HEK293 (cell line): ENCODE data around the gene SECTM1.

Experiments used
- GLI2 ChIP-seq: fragments of 450-650 bp; formaldehyde crosslinking; IDR thresholded peaks from 2 replicates; pipeline ENCODE4; 2017; ENCODE audit warnings: missing biosample characterization, missing genetic modification characterization, low read depth, borderline replicate concordance
- WT1 ChIP-seq: fragments of 450-650 bp; formaldehyde crosslinking; IDR thresholded peaks from 2 replicates; pipeline ENCODE4 v1.5.1; 2016; ENCODE audit warnings: missing biosample characterization, missing genetic modification characterization
- ZNF112 ChIP-seq: fragments of 450-650 bp; formaldehyde crosslinking; IDR thresholded peaks from 2 replicates; pipeline ENCODE4 v1.5.0; 2017; ENCODE audit warnings: missing biosample characterization, missing genetic modification characterization
- ZNF174 ChIP-seq: fragments of 450-650 bp; formaldehyde crosslinking; IDR thresholded peaks from 2 replicates; pipeline ENCODE4 v1.5.0; 2017; ENCODE audit warnings: missing biosample characterization, mild to moderate bottlenecking, missing genetic modification characterization
- ZNF19 ChIP-seq: fragments of 450-650 bp; formaldehyde crosslinking; IDR thresholded peaks from 2 replicates; pipeline ENCODE4; 2016; ENCODE audit warnings: missing biosample characterization, missing genetic modification characterization, low read depth
- ZNF211 ChIP-seq: fragments of 450-650 bp; formaldehyde crosslinking; IDR thresholded peaks from 2 replicates; pipeline ENCODE4 v1.5.1; 2016; ENCODE audit warnings: low read depth, missing biosample characterization, missing genetic modification characterization
- ZNF354C ChIP-seq: fragments of 450-650 bp; formaldehyde crosslinking; IDR thresholded peaks from 2 replicates; pipeline ENCODE4 v1.5.1; 2016; ENCODE audit warnings: missing biosample characterization, missing genetic modification characterization, low read depth, borderline replicate concordance
- ZNF391 ChIP-seq: fragments of 450-650 bp; formaldehyde crosslinking; IDR thresholded peaks from 2 replicates; pipeline ENCODE4 v1.5.1; 2016; ENCODE audit warnings: low read depth, missing biosample characterization, missing genetic modification characterization, borderline replicate concordance
- ZNF433 ChIP-seq: fragments of 450-650 bp; formaldehyde crosslinking; IDR thresholded peaks from 2 replicates; pipeline ENCODE4 v1.5.1; 2016; ENCODE audit warnings: missing biosample characterization, missing genetic modification characterization, low read depth
- ZNF548 ChIP-seq: fragments of 450-650 bp; formaldehyde crosslinking; IDR thresholded peaks from 2 replicates; pipeline ENCODE4 v1.5.1; 2016; ENCODE audit warnings: missing biosample characterization, missing genetic modification characterization
- ZNF561 ChIP-seq: fragments of 450-650 bp; IDR thresholded peaks from 2 replicates; pipeline ENCODE4 v1.5.1; 2018; ENCODE audit warnings: missing biosample characterization, missing genetic modification characterization, borderline replicate concordance
- ZNF624 ChIP-seq: fragments of 450-650 bp; formaldehyde crosslinking; IDR thresholded peaks from 2 replicates; pipeline ENCODE4 v1.5.1; 2017; ENCODE audit warnings: missing biosample characterization, missing genetic modification characterization
- TF ChIP-seq, protein P1 (sequence below): fragments of 450-650 bp; formaldehyde crosslinking; IDR thresholded peaks from 2 replicates; pipeline ENCODE4 v1.5.1; 2016; ENCODE audit warnings: missing biosample characterization, missing genetic modification characterization
- TF ChIP-seq, protein P2 (sequence below): fragments of 450-650 bp; formaldehyde crosslinking; IDR thresholded peaks from 2 replicates; pipeline ENCODE4 v1.5.1; 2016; ENCODE audit warnings: missing biosample characterization, missing genetic modification characterization, borderline replicate concordance
- TF ChIP-seq, protein P3 (sequence below): fragments of 450-650 bp; formaldehyde crosslinking; IDR thresholded peaks from 2 replicates; pipeline ENCODE4 v1.5.1; 2017; ENCODE audit warnings: missing biosample characterization, missing genetic modification characterization
- TF ChIP-seq, protein P4 (sequence below): fragments of 450-650 bp; formaldehyde crosslinking; IDR thresholded peaks from 2 replicates; pipeline ENCODE4 v1.5.1; 2016; ENCODE audit warnings: missing biosample characterization, missing genetic modification characterization
- TF ChIP-seq, protein P5 (sequence below): fragments of 450-650 bp; formaldehyde crosslinking; IDR thresholded peaks from 2 replicates; pipeline ENCODE4 v1.5.1; 2016; ENCODE audit warnings: missing biosample characterization, missing genetic modification characterization
- TF ChIP-seq, protein P6 (sequence below): fragments of 450-650 bp; formaldehyde crosslinking; IDR thresholded peaks from 2 replicates; pipeline ENCODE4 v1.5.1; 2016; ENCODE audit warnings: missing biosample characterization, missing genetic modification characterization
- TF ChIP-seq, protein P7 (sequence below): fragments of 450-650 bp; formaldehyde crosslinking; optimal IDR thresholded peaks from 2 replicates; pipeline ENCODE3; 2016; ENCODE audit warnings: missing biosample characterization, mild to moderate bottlenecking, missing genetic modification characterization
- TF ChIP-seq, protein P8 (sequence below): fragments of 450-650 bp; formaldehyde crosslinking; IDR thresholded peaks from 2 replicates; pipeline ENCODE4 v1.5.1; 2016; ENCODE audit warnings: missing biosample characterization, missing genetic modification characterization

Gene SECTM1

DNA sequence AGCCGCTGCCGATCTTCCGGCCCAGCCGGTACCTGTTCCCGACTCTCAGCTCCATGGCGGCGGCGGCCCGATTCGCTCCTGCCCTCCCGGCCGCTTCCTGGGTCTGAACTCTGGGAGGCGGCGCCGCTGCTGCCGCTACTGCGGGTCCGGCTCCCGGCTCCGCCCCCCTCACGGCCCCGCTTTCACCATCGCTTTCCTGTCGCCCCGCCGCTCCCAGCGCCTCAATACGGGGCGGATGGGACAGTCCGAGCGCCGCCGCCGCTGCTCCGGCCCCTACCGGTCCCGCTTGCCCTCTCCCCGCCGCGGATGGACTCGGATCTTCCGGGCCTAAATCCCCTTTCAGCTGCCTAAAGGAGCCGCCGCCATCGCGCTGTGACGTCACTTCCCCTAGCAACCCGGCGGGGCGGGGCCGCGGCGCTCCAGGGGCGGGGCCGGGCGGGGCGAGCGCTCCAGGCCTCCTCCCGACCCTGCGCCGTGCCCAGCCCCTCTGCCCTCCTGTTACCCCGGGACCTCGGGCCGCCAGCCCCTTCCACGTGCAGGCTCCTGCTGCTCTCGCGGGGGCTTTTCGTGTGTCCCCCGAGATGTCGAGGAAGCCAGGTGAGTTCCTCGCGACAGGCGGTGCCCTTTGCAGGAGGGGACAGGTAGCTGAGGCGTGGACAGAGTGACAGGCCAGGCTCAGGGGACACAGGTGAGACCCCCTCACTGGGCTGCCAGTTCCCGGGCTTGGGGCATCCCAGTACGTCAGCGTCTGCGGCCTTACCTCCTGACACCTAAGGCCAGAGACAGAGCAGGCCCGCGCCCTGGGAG lies 60.0 kb downstream of the SECTM1 start, which contains the start of gene CSNK1D (continued):
- TF ChIP-seq ZNF211 (no peak), ZNF19 (tag by site-specific recombination) (no peak), ZNF548 (tag by site-specific recombination) (no peak), ZNF433 (no peak), ZNF561 (peak; percentile 84), GLI2 (tag by site-specific recombination) (no peak; the same call in 1 of the 2 replicates), ZNF391 (tag by site-specific recombination) (peak; percentile 92), WT1 (tag by site-specific recombination) (peak; percentile 63; the same call in 1 of the 2 replicates), ZNF354C (tag by site-specific recombination) (no peak), ZNF112 (tag by site-specific recombination) (no peak), ZNF174 (tag by site-specific recombination) (no peak), ZNF624 (tag by site-specific recombination) (no peak)
- TF ChIP-seq, protein P1, sequence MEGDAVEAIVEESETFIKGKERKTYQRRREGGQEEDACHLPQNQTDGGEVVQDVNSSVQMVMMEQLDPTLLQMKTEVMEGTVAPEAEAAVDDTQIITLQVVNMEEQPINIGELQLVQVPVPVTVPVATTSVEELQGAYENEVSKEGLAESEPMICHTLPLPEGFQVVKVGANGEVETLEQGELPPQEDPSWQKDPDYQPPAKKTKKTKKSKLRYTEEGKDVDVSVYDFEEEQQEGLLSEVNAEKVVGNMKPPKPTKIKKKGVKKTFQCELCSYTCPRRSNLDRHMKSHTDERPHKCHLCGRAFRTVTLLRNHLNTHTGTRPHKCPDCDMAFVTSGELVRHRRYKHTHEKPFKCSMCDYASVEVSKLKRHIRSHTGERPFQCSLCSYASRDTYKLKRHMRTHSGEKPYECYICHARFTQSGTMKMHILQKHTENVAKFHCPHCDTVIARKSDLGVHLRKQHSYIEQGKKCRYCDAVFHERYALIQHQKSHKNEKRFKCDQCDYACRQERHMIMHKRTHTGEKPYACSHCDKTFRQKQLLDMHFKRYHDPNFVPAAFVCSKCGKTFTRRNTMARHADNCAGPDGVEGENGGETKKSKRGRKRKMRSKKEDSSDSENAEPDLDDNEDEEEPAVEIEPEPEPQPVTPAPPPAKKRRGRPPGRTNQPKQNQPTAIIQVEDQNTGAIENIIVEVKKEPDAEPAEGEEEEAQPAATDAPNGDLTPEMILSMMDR (tag by site-specific recombination): peak; percentile 62
- TF ChIP-seq, protein P2, sequence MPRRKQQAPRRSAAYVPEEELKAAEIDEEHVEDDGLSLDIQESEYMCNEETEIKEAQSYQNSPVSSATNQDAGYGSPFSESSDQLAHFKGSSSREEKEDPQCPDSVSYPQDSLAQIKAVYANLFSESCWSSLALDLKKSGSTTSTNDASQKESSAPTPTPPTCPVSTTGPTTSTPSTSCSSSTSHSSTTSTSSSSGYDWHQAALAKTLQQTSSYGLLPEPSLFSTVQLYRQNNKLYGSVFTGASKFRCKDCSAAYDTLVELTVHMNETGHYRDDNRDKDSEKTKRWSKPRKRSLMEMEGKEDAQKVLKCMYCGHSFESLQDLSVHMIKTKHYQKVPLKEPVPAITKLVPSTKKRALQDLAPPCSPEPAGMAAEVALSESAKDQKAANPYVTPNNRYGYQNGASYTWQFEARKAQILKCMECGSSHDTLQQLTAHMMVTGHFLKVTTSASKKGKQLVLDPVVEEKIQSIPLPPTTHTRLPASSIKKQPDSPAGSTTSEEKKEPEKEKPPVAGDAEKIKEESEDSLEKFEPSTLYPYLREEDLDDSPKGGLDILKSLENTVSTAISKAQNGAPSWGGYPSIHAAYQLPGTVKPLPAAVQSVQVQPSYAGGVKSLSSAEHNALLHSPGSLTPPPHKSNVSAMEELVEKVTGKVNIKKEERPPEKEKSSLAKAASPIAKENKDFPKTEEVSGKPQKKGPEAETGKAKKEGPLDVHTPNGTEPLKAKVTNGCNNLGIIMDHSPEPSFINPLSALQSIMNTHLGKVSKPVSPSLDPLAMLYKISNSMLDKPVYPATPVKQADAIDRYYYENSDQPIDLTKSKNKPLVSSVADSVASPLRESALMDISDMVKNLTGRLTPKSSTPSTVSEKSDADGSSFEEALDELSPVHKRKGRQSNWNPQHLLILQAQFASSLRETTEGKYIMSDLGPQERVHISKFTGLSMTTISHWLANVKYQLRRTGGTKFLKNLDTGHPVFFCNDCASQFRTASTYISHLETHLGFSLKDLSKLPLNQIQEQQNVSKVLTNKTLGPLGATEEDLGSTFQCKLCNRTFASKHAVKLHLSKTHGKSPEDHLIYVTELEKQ (tag by site-specific recombination): no peak
- TF ChIP-seq, protein P3, sequence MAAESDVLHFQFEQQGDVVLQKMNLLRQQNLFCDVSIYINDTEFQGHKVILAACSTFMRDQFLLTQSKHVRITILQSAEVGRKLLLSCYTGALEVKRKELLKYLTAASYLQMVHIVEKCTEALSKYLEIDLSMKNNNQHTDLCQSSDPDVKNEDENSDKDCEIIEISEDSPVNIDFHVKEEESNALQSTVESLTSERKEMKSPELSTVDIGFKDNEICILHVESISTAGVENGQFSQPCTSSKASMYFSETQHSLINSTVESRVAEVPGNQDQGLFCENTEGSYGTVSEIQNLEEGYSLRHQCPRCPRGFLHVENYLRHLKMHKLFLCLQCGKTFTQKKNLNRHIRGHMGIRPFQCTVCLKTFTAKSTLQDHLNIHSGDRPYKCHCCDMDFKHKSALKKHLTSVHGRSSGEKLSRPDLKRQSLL (tag by site-specific recombination): 0 out of 2 replicates have a peak, but pooled peaks have one; percentile 36
- TF ChIP-seq, protein P4, sequence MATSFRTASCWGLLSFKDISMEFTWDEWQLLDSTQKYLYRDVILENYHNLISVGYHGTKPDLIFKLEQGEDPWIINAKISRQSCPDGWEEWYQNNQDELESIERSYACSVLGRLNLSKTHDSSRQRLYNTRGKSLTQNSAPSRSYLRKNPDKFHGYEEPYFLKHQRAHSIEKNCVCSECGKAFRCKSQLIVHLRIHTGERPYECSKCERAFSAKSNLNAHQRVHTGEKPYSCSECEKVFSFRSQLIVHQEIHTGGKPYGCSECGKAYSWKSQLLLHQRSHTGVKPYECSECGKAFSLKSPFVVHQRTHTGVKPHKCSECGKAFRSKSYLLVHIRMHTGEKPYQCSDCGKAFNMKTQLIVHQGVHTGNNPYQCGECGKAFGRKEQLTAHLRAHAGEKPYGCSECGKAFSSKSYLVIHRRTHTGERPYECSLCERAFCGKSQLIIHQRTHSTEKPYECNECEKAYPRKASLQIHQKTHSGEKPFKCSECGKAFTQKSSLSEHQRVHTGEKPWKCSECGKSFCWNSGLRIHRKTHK (tag by site-specific recombination): no peak
- TF ChIP-seq, protein P5, sequence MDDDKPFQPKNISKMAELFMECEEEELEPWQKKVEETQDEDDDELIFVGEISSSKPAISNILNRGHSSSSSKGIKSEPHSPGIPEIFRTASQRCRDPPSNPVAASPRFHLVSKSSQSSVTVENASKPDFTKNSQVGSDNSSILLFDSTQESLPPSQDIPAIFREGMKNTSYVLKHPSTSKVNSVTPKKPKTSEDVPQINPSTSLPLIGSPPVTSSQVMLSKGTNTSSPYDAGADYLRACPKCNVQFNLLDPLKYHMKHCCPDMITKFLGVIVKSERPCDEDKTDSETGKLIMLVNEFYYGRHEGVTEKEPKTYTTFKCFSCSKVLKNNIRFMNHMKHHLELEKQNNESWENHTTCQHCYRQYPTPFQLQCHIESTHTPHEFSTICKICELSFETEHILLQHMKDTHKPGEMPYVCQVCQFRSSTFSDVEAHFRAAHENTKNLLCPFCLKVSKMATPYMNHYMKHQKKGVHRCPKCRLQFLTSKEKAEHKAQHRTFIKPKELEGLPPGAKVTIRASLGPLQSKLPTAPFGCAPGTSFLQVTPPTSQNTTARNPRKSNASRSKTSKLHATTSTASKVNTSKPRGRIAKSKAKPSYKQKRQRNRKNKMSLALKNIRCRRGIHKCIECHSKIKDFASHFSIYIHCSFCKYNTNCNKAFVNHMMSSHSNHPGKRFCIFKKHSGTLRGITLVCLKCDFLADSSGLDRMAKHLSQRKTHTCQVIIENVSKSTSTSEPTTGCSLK (tag by site-specific recombination): no peak
- TF ChIP-seq, protein P6, sequence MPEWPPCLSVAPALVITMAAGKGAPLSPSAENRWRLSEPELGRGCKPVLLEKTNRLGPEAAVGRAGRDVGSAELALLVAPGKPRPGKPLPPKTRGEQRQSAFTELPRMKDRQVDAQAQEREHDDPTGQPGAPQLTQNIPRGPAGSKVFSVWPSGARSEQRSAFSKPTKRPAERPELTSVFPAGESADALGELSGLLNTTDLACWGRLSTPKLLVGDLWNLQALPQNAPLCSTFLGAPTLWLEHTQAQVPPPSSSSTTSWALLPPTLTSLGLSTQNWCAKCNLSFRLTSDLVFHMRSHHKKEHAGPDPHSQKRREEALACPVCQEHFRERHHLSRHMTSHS (tag by site-specific recombination): no peak
- TF ChIP-seq, protein P7, sequence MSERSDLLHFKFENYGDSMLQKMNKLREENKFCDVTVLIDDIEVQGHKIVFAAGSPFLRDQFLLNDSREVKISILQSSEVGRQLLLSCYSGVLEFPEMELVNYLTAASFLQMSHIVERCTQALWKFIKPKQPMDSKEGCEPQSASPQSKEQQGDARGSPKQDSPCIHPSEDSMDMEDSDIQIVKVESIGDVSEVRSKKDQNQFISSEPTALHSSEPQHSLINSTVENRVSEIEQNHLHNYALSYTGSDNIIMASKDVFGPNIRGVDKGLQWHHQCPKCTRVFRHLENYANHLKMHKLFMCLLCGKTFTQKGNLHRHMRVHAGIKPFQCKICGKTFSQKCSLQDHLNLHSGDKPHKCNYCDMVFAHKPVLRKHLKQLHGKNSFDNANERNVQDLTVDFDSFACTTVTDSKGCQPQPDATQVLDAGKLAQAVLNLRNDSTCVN (tag by site-specific recombination): peak; percentile 55
- TF ChIP-seq, protein P8, sequence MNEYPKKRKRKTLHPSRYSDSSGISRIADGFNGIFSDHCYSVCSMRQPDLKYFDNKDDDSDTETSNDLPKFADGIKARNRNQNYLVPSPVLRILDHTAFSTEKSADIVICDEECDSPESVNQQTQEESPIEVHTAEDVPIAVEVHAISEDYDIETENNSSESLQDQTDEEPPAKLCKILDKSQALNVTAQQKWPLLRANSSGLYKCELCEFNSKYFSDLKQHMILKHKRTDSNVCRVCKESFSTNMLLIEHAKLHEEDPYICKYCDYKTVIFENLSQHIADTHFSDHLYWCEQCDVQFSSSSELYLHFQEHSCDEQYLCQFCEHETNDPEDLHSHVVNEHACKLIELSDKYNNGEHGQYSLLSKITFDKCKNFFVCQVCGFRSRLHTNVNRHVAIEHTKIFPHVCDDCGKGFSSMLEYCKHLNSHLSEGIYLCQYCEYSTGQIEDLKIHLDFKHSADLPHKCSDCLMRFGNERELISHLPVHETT (tag by site-specific recombination): peak; percentile 91
